ENCODE measurements around the gene PXYLP1.
"Not testable (repeated sequence)": the region's sequence is repeated elsewhere in the genome, so short reads cannot be mapped to it uniquely, and the experiment has no call there.

PXYLP1 gene

DNA sequence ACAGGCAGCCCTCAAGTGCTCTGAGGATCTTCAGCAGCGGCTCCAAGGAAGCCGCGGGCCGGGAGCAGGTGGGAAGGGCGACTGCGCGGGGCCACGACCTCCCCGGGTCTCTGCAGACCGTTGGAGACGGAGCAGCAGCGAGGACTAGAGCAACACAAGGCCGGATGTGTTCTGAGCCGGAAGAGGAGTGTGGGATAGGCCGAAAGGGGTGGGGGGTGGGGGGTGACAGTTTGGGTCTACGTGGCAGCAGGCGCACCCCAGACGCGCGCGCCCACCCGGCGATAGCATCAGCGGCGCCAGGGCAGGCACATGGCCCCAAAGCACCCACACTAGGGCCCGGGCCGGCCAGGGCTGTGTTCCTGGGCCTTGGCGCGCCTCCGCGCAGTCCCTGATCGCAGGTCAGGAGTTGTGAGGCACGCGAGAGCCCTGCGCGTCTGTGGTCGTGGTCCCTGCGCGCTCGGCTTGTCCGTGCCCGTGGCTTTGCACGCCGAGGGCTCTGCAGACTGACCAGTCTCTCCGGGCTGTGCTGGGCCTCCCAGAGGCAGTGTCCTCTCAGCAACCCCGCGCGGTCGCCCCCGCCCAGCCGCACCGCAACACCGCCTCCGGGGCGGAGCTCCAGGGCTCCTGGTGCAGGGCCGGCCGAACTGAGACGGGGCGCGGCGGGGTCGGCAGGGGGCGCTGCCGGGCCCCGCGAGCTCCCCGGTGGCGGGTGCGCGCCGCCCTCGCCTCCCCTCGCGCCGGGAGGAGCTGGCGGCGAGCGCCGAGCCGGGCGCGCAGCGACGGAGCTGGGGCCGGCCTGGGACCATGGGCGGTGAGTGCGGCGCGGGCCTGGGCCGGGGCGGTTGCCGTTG lies at the start of gene PXYLP1:
Gene PXYLP1, plus strand, starts transcription at position 725 of the 851 bp plus-strand sequence. CDS start 28,351 bp downstream, outside the sequence.
- peak; percentile 76 to 78 for DNase-seq (ENCODE audit: low read depth in 2 of 2)

DNA sequence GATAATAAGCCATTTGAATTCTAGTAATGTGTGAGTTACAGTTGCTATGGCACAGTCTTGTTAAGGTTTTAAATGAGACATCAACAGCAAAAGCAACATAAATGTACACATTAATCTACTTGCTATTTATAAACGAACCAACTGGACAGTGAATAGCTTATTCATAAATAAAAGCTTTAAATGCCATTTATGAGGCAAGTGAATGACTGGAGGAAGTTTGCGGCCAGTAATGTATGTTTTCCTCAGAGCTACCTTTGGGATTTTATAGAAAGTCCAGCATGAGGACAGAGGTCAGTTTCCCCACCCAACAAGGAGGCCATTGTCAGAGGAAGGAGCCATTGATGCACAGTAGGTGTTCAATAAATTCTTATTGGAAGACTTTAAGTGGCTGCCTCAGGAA lies 48.0 kb upstream of the PXYLP1 start:
- DNase-seq (ENCODE audit: low read depth in 2 of 2), result no peak

DNA sequence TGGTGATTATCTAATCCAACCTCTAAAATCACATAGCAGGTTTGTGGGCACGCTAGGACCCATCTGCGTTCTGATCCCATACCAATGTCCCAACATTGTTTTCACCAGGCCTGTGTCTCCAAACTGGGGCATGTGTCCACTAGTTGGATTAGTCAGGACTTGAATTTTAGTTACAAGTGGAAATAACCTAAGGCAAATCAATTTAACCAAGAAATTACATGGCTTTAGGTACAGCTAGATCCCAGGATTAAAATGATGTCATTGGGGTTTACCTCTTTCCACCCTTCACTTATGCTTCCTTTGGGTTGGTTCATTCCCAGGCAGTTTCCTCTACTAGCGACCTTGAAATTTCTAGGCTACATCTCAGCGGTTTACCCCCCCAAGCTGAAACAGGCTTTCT lies 47.2 kb upstream of the PXYLP1 start:
- no peak for DNase-seq (ENCODE audit: low read depth in 2 of 2)

GRCh38 chr3:141191097-141191749 lies 40.4 kb upstream of the PXYLP1 start:
- no peak for DNase-seq (ENCODE audit: low read depth in 2 of 2)

DNA sequence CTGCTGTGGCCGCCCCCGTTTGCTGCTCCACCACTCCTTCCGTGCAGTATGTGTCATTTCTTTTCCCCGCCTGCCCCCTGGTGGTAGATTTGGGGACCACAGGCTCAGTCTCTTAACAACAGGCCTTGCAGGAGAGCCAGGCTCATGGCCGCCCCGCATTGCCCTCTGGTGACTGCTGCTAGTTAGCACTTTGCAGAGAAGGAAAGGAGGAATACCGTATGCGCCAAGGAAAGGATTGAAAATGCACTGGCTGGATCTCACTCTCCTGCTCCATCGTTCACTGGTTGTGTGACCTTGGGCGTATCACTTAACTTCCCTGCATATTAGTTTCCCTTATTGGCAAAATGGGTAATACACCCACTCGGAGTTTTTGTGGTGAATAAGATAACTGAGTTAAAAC lies 39.3 kb upstream of the PXYLP1 start:
- peak; percentile 92 to 93 for DNase-seq (ENCODE audit: low read depth in 2 of 2)

- DNase-seq (ENCODE audit: low read depth in 2 of 2), result no peak
These were observed 38.4 kb upstream of the PXYLP1 start for GRCh38 chr3:141193066-141193830.

DNA sequence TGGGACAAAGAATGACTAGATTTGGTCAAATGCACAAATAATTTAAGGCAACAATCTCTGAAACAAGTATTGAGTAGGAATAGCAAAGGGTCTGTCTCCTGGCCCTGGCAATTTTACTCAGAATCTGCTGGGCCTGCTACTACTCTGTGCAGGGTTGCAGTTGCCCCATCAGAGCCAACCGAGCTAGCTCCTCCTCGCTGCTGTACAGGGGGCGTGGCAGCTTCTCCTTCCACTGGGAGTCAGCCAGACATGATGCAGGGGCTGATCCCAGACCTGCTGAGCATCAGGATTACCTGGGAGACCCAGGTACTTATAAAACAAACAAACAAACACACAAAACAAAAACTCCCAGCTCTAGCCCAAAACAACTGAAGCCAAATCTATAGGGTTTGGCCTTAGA lies 30.5 kb upstream of the PXYLP1 start:
- DNase-seq (ENCODE audit: low read depth in 2 of 2), result no peak

GRCh38 chr3:141202682-141203081 lies 28.9 kb upstream of the PXYLP1 start:
- DNase-seq (ENCODE audit: low read depth in 2 of 2), result no peak

GRCh38 chr3:141203866-141204265 lies 27.8 kb upstream of the PXYLP1 start:
- DNase-seq (ENCODE audit: low read depth in 2 of 2), result no peak

DNA sequence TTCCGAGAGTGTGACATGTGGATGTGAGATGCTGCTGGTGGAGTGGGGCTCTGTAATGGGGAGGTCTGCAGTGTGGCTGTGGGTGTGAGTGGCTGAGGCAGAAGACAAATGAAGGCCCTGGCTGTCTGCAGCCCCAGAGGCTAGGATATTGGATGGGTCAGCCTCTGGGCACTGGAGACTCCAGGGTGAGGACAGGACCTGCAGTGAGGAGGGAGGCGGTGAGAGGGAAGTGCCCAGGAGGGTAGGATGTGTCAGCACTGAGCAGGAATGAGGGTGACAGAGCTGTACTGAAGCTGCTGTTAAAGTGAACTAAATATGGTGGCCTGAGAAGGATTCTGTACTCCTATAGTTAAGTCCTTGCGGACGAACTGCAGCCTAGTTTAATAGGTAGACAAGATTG lies 27.3 kb upstream of the PXYLP1 start:
- no peak for DNase-seq (ENCODE audit: low read depth in 2 of 2)

GRCh38 chr3:141211306-141211705 lies 20.3 kb upstream of the PXYLP1 start:
- DNase-seq (ENCODE audit: low read depth in 2 of 2), result not testable (repeated sequence)

GRCh38 chr3:141212101-141212500 lies 19.5 kb upstream of the PXYLP1 start:
- no peak for DNase-seq (ENCODE audit: low read depth in 2 of 2)

DNA sequence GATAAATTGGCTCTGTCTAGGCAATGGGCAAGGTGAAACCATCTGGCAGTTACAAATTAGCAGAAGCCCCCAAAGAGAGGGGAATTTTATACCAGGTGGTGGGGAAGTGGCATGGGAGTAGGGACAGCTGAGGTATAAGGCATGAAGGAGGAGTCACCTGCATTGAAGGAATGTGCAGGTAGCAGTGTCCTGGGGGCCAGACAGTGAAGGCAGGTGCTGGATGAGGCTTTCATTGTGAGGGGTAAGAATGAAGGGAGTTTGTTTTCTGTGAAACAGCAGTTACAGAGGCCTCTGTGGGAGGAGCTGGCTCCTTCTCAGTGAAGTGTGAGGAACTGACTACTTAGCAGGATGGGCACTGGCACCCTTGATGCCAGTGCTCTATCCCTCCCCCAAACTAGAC lies 19.1 kb upstream of the PXYLP1 start:
- no peak for DNase-seq (ENCODE audit: low read depth in 2 of 2)

GRCh38 chr3:141216975-141217374 lies 14.7 kb upstream of the PXYLP1 start:
- no peak for DNase-seq (ENCODE audit: low read depth in 2 of 2)

DNA sequence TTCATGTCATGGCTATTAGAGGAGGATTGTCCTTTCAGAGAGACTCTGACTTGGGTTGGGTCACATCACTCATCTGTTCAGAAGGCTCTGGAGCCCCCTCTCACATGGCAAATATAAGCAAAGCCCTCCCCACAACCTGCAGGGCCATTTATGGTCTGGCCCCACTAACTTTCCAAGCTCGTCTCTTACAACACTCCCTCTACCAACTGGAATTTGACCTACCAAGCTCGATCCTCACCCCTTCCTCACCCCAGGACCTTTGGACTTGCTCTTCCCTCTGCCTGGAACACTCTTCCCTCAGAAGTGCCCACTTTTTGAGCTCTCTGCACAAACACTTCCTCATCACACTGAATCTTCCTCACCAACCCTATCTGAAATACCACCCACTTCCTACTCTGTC lies 14.2 kb upstream of the PXYLP1 start:
- no peak for DNase-seq (ENCODE audit: low read depth in 2 of 2)

DNA sequence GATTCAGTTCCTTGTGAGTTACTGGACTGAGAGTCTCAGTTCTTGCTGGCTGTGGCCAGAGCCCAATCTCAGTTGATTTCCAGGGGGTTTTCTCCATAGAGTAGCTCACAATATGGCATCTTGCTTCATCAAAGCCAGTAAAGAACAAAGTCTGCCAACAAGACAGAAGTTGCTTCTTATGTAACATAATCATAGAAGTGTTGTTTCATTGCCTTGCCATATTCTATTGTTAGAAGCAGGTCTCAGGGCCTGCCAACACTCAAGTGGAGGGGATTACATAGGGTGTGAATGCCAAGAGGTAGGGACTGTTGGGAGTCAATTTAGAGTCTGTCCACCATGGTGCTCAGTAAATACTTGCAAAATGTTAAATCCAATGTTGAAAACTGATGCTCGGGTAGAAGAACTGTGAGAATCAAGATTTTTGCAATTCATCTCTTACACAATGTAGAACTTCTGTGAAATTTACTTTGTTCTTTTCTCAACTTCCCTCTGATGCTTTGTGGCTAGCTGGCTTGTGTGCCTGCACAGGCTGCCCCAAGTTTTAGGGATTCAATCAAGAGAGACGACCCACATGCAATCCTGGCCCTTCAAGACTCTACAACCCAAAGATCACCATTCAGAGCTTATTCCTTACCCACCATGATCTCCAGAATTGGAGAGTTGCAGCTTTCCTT lies 13.3 kb upstream of the PXYLP1 start:
- no peak for DNase-seq (ENCODE audit: low read depth in 2 of 2)

DNA sequence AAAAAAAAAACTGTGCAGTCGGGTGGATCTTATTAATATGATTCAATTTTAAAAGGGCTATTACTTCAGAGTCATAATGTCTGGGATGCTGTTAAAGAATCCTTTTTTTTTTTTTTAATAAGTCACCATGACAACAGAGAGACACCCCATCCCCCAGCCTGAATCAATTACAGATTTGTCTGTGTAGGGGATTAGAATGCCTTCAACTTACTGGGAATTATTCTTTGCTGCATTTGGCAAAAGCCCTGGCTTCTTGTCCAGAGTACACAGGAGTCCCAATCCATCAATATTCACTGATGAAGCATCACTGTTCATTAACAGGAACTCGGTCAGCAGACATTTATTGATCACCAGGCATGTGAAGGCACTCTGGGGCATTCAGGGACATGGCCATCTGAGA lies 12.7 kb upstream of the PXYLP1 start:
- DNase-seq (ENCODE audit: low read depth in 2 of 2), result no peak

DNA sequence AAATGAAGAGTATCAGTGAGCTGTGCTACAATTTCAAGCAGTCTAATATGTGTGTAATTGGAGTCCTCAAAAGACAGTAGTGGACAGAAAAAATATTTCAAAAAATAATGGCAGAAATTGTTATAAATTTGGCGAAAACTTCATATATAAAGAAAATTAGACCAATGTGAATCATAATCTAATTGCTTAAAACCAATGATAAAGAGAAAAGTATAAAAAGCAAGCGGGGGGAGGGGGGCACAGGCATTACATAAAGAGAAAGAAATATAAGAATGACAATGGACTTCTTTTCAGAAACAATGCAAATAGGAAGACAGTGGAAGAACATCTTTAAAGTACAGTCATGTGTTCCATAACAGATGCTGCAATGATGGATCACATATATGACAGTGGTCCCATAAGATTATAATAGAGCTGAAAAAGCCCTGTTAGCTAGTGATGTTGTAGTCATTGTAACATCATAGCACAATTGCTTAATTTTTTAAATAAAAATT lies 7.9 kb upstream of the PXYLP1 start:
- no peak for DNase-seq (ENCODE audit: low read depth in 2 of 2)

DNA sequence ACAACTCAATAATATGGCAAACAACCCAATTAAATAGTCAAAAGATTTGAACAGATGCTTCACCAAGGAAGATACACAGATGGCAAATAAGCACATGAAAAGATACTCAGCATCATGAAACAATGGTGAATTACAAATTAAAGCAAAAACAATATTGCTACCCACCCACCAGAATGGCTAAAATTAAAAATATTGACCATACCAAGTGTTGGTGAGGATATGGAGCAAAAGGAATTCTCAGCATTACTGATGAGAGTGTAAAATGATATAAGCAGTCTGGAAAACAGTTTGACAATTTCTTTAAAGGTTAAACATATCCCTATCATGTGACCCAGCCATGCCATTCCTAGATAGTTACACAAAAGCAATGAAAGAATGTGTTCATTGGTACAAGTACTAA lies 5.7 kb upstream of the PXYLP1 start:
- no peak for DNase-seq (ENCODE audit: low read depth in 2 of 2)

- DNase-seq (ENCODE audit: low read depth in 2 of 2), result no peak
These were observed 4.4 kb upstream of the PXYLP1 start for GRCh38 chr3:141227216-141227615.

GRCh38 chr3:141227752-141228151 lies 3.9 kb upstream of the PXYLP1 start:
- no peak for DNase-seq (ENCODE audit: low read depth in 2 of 2)

- no peak for DNase-seq (ENCODE audit: low read depth in 2 of 2)
These were observed 3.2 kb upstream of the PXYLP1 start for GRCh38 chr3:141228395-141228794.

Measured in stimulated activated CD8-positive, alpha-beta memory T cell treated with anti-CD3 and anti-CD28 coated beads, Interleukin-2, amount 100 ng/mL, for 1 hour (primary cell).